HL-60 (cell line): Measurements from ENCODE around the gene ISYNA1.

Experiments used
- DNase-seq, 2 experiments: peaks; one replicate each; pipeline ENCODE4 v3.0.0-alpha.2; 2010 to 2020; ENCODE audit warnings: low read depth in 1 of 2, low spot score in 1 of 2
- H3K27ac ChIP-seq: fragments of 250-450 bp; sonication (Bioruptor Pico); replicated peaks from 2 replicates; pipeline ENCODE4 v1.5.1; 2020; ENCODE audit warnings: mild to moderate bottlenecking, moderate library complexity
- H3K27me3 ChIP-seq: fragments of 250-450 bp; sonication (Bioruptor Pico); 2 replicates; pipeline ENCODE4 v1.5.1; 2021; ENCODE audit warnings: mild to moderate bottlenecking, moderate library complexity; ENCODE audit not compliant: insufficient read depth, poor library complexity, severe bottlenecking
- H3K4me3 ChIP-seq: replicated peaks from 2 replicates; pipeline ENCODE4 v1.5.1; 2011; ENCODE audit warnings: mild to moderate bottlenecking, control low read depth, low read length; ENCODE audit not compliant: insufficient read depth
- GABPA ChIP-seq: IDR thresholded peaks from 2 replicates; pipeline ENCODE4 v1.6.1; 2012; ENCODE audit warnings: low read depth
- POLR2AphosphoS5 ChIP-seq: IDR thresholded peaks from 2 replicates; pipeline ENCODE4 v1.6.1; 2012; ENCODE audit warnings: low read depth
- SPI1 ChIP-seq: IDR thresholded peaks from 2 replicates; pipeline ENCODE4 v1.6.1; 2012; ENCODE audit warnings: low read depth, mild to moderate bottlenecking, borderline replicate concordance
- TF ChIP-seq, protein P1 (sequence below): IDR thresholded peaks from one replicate; pipeline ENCODE4 v1.5.1; 2011; ENCODE audit warnings: low read length, control low read depth, inconsistent platforms; ENCODE audit not compliant: insufficient read depth
- TF ChIP-seq, protein P2 (sequence below): IDR thresholded peaks from 2 replicates; pipeline ENCODE4 v1.6.1; 2012; ENCODE audit warnings: low read depth; ENCODE audit not compliant: insufficient replicate concordance

Gene ISYNA1

GRCh38 chr19:18399008-18399407, 38.9 kb downstream of the ISYNA1 start:
- no peak for DNase-seq
- no peak overlapping the region for H3K4me3 ChIP-seq
- H3K27ac ChIP-seq: no peak overlapping the region
- TF ChIP-seq, protein P1, sequence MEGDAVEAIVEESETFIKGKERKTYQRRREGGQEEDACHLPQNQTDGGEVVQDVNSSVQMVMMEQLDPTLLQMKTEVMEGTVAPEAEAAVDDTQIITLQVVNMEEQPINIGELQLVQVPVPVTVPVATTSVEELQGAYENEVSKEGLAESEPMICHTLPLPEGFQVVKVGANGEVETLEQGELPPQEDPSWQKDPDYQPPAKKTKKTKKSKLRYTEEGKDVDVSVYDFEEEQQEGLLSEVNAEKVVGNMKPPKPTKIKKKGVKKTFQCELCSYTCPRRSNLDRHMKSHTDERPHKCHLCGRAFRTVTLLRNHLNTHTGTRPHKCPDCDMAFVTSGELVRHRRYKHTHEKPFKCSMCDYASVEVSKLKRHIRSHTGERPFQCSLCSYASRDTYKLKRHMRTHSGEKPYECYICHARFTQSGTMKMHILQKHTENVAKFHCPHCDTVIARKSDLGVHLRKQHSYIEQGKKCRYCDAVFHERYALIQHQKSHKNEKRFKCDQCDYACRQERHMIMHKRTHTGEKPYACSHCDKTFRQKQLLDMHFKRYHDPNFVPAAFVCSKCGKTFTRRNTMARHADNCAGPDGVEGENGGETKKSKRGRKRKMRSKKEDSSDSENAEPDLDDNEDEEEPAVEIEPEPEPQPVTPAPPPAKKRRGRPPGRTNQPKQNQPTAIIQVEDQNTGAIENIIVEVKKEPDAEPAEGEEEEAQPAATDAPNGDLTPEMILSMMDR: no peak
- TF ChIP-seq GABPA (no peak), SPI1 (no peak), POLR2AphosphoS5 (no peak)
- TF ChIP-seq, protein P2, sequence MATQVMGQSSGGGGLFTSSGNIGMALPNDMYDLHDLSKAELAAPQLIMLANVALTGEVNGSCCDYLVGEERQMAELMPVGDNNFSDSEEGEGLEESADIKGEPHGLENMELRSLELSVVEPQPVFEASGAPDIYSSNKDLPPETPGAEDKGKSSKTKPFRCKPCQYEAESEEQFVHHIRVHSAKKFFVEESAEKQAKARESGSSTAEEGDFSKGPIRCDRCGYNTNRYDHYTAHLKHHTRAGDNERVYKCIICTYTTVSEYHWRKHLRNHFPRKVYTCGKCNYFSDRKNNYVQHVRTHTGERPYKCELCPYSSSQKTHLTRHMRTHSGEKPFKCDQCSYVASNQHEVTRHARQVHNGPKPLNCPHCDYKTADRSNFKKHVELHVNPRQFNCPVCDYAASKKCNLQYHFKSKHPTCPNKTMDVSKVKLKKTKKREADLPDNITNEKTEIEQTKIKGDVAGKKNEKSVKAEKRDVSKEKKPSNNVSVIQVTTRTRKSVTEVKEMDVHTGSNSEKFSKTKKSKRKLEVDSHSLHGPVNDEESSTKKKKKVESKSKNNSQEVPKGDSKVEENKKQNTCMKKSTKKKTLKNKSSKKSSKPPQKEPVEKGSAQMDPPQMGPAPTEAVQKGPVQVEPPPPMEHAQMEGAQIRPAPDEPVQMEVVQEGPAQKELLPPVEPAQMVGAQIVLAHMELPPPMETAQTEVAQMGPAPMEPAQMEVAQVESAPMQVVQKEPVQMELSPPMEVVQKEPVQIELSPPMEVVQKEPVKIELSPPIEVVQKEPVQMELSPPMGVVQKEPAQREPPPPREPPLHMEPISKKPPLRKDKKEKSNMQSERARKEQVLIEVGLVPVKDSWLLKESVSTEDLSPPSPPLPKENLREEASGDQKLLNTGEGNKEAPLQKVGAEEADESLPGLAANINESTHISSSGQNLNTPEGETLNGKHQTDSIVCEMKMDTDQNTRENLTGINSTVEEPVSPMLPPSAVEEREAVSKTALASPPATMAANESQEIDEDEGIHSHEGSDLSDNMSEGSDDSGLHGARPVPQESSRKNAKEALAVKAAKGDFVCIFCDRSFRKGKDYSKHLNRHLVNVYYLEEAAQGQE: no peak
- H3K27me3 ChIP-seq: no peaks in the 10 kb centered on the region

DNA sequence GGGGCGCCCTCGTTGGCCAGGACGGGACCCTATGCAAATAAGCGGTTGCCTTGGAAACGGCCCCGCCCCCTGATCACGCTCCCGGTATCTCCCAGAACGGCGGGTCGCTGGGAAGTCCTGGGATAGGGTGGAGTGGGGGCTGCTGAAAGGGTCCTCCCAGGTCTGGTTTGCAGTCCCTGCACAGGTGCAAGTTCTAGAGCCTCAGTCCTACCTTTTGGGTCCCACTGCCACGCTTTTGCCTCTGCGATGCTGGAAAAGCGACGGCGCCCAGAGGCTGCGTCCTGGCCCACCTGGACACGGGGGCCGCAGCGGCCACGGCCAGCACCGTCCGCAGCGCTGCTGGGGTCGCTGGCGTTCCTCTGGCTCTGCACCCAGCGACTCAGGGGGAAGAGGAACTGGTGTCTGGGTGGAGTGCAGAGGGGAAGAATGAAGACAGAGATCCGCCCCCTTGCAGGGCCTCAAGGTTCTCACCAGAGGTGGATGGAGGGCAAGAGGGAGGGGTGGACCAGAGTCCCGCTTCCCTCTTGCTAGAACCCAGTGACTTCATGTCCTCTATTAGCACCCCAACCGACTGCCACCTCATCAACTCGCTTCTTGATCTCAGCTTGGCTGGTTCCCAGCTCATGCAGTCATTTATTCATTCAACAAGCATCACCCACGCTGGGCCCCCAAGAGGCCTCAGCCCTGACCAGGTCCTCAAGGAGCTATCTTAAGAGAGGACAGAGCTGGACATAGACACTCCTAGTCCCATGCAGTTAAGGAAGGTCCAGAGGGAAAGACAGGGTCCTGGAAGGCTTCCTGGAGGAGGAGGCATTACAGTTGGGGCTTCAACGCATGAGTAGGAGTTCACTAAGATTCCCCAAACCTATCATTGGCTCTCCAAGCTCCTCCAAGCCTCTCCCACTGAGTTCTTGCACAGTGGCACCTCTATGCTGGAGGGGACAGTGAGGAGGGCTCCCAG, 40.4 kb downstream of the ISYNA1 start, which contains the start of gene LRRC25:
Gene LRRC25 (minus strand): TSS at position 381 of the 961 bp plus-strand sequence. CDS start 659 bp downstream, outside the sequence.
- peak; percentile 95 to 98 for DNase-seq
- peak within 1 kb of the TSS; percentile 79 for H3K27ac ChIP-seq
- H3K4me3 ChIP-seq: peak within 1 kb of the TSS; percentile 45
- no peaks in the 10 kb centered on the region for H3K27me3 ChIP-seq
- TF ChIP-seq SPI1: peak; percentile 93
- peak; percentile 69 for TF ChIP-seq POLR2AphosphoS5
- TF ChIP-seq, protein P2: no peak
- no peak for TF ChIP-seq GABPA
- TF ChIP-seq, protein P1: no peak

GRCh38 chr19:18396471-18397241, 41.3 kb downstream of the ISYNA1 start:
- TF ChIP-seq, protein P2: no peak
- TF ChIP-seq, protein P1: no peak
- TF ChIP-seq POLR2AphosphoS5 (no peak), GABPA (no peak), SPI1 (no peak)
- DNase-seq: no peak
- peak overlapping the region; percentile 79 for H3K27ac ChIP-seq
- no peaks in the 10 kb centered on the region for H3K27me3 ChIP-seq
- peak overlapping the region; percentile 45 for H3K4me3 ChIP-seq
